GM19372 (cell line): ENCODE measurements around the gene SFI1.
A peak's percentile ranks its signal among the peaks of the same experiment; 100 is the strongest.

Source experiments
- ATAC-seq: cut with Tn5 transposase; IDR thresholded peaks from one replicate; pipeline ENCODE4 v1.9.1; 2021; ENCODE audit warnings: mild to moderate bottlenecking, low read depth, moderate library complexity; ENCODE audit not compliant: unreplicated experiment

The SFI1 gene

DNA sequence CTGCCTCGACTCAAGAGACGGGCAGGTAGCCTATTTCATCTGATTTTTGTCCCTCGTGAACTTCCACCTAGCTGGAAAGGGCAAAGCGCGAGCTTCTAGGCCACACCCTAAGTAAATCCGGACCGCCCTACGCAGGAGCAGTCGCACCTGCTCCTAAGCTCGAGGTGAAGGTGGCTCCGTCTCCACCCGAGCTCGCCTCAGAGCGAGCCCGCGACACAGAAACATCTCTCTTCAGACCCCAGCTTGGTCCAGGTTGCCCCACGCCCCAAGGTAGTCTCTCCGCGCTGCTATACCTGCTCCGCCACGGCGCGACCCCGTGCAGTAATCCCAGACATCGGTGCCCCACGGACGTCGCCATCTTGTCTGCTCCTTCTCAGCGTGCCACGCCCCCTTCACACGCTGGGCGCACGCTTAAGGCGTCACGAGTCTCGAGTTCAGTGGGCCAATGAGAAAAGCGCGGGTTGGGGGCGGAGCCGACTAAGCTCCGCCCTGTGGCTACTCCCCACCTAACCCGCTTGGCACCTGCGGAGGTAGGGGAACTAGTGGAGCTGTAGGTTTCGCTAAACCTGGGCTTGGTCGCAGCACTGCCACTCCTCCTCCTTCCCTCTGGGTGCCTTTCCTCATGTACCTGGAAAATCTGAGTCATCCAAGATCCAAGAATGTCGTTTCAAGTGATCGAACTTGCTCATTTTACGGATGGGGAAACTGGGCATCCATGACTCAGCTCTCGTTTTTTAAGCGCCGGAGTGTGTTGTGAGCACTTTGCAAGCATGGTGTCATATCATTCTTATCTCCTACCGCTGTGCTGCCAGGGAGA is 165.7 kb downstream of the SFI1 start, which contains the start of gene PISD:
Gene PISD (minus strand): TSS at position 365 of the 817 bp plus-strand sequence. CDS start 7 bp downstream, at position 358.
- ATAC-seq, result peak; percentile 86

- ATAC-seq, result no peak
These were observed 166.3 kb downstream of the SFI1 start for GRCh38 chr22:31662668-31663037.
